Liver (tissue), 9 donors: ENCODE measurements around the gene NAT14. TPM values are rescaled to one million over a fixed set of nuclear protein-coding genes. Genes with fewer than 3 reads are reported as not detected.

ENCODE experiments used
- DNase-seq: peaks from one replicate; pipeline ENCODE4 v3.0.0-alpha.2; 2017; ENCODE audit warnings: low spot score
- H3K27ac ChIP-seq, 2 donors: one replicate each; pipeline ENCODE4 v1.7.0; 2013; ENCODE audit warnings: inconsistent platforms in 2 of 2, low read length in 2 of 2, control low read depth in 1 of 2, low read depth in 1 of 2, mild to moderate bottlenecking in 1 of 2
- H3K27me3 ChIP-seq, 4 donors: one replicate each; pipeline versions ENCODE4 v1.6.1 to v1.7.0; 2013; ENCODE audit warnings: low read length in 3 of 4, inconsistent platforms in 1 of 4, mild to moderate bottlenecking in 1 of 4, moderate library complexity in 1 of 4; ENCODE audit not compliant: control insufficient read depth in 4 of 4, insufficient read depth in 4 of 4
- H3K36me3 ChIP-seq, 4 donors: one replicate each; pipeline versions ENCODE4 v1.6.1 to v1.7.0; 2013; ENCODE audit warnings: low read length in 3 of 4, mild to moderate bottlenecking in 3 of 4, low read depth in 1 of 4, moderate library complexity in 1 of 4; ENCODE audit not compliant: control insufficient read depth in 4 of 4, insufficient read depth in 3 of 4
- H3K4me1 ChIP-seq, 4 donors: one replicate each; pipeline versions ENCODE4 v1.6.1 to v1.7.0; 2013; ENCODE audit warnings: low read length in 3 of 4, mild to moderate bottlenecking in 3 of 4, moderate library complexity in 1 of 4; ENCODE audit not compliant: control insufficient read depth in 4 of 4, insufficient read depth in 4 of 4
- H3K4me3 ChIP-seq, 3 donors: one replicate each; pipeline versions ENCODE4 v1.6.1 to v1.7.0; 2013; ENCODE audit warnings: low read length in 3 of 3, control low read depth in 1 of 3, low read depth in 1 of 3, mild to moderate bottlenecking in 1 of 3
- H3K9ac ChIP-seq, 2 donors: one replicate each; pipeline ENCODE4 v1.7.0; 2013; ENCODE audit warnings: low read length in 2 of 2, mild to moderate bottlenecking in 2 of 2, moderate library complexity in 2 of 2, control low read depth in 1 of 2, low read depth in 1 of 2
- H3K9me3 ChIP-seq, 4 donors: one replicate each; pipeline versions ENCODE4 v1.6.1 to v1.7.0; 2013; ENCODE audit warnings: low read length in 3 of 4; ENCODE audit not compliant: control insufficient read depth in 4 of 4
- ATF3 ChIP-seq: IDR thresholded peaks from 2 replicates; pipeline ENCODE4 v1.6.1; 2016; ENCODE audit warnings: antibody characterized with exemption
- FOXA2 ChIP-seq: IDR thresholded peaks from 2 replicates; pipeline ENCODE4 v1.6.1; 2016; ENCODE audit warnings: antibody characterized with exemption
- HNF4A ChIP-seq, 2 donors: conservative IDR thresholded peaks; 2 replicates each; pipeline ENCODE4 v1.6.1; 2016; ENCODE audit warnings: antibody characterized with exemption in 2 of 2, mild to moderate bottlenecking in 2 of 2
- HNF4G ChIP-seq: IDR thresholded peaks from 2 replicates; pipeline ENCODE4 v1.6.1; 2016; ENCODE audit warnings: antibody characterized with exemption
- JUND ChIP-seq, 2 donors: IDR thresholded peaks; 2 replicates each; pipeline ENCODE4 v1.6.1; 2016; ENCODE audit warnings: antibody characterized with exemption in 2 of 2
- NR2F2 ChIP-seq: IDR thresholded peaks from 2 replicates; pipeline ENCODE4 v1.6.1; 2016; ENCODE audit warnings: antibody characterized with exemption
- RAD21 ChIP-seq, 2 donors: IDR thresholded peaks; 2 replicates each; pipeline ENCODE4 v1.6.1; 2016; ENCODE audit warnings: antibody characterized with exemption in 2 of 2, mild to moderate bottlenecking in 2 of 2
- TAF1 ChIP-seq: conservative IDR thresholded peaks from 2 replicates; pipeline ENCODE4 v1.6.1; 2016; ENCODE audit warnings: antibody characterized with exemption, mild to moderate bottlenecking
- YY1 ChIP-seq: IDR thresholded peaks from 2 replicates; pipeline ENCODE4 v1.6.1; 2016; ENCODE audit warnings: antibody characterized with exemption, mild to moderate bottlenecking
- ZBTB33 ChIP-seq: IDR thresholded peaks from 2 replicates; pipeline ENCODE4 v1.6.1; 2016; ENCODE audit warnings: antibody characterized with exemption
- WGBS: extraction: QIAGEN DNeasy Blood & Tissue Kit; methylation state at CpG from one replicate; pipeline ENCODE4 v1.1.7; 2013; 5-methylcytosine and 5-hydroxymethylcytosine counted together
- polyA plus RNA-seq, 2 donors: library from polyadenylated mRNA; stranded (reverse) in 1 of 2; unstranded in 1 of 2; fragments of 200-250 nt in 1 of 2; fragments of >200 nt in 1 of 2; fragmentation: Nextera tagmentation in 1 of 2; extraction: Ambion mirVana in 1 of 2; gene quantifications; one replicate each; pipeline versions ENCODE4 v1.2.1 to v1.2.3, GENCODE V29; 2013 to 2015
- total RNA-seq, 2 donors: library from RNA; depleted of rRNA; stranded (reverse); fragments of >200 nt; gene quantifications; one replicate each; pipeline ENCODE4 v1.2.3, GENCODE V29; 2014
- donor health status: healthy.
- donor health status: healthy.
- donor health status: healthy.
- donor health status: healthy.
- donor health status: healthy.

Gene NAT14
- total and polyA plus RNA-seq, 4 donors = 1.4 to 3.7 (median 3.0) TPM

- no peak for DNase-seq
- Histone ChIP-seq H3K9me3 (no peaks in the 10 kb centered on the region), H3K4me1 (peaks cover 0 to 2% (median 1%) of the 10 kb centered on the region in 4 donors), H3K4me3 (no peak overlapping the region), H3K9ac (no peak overlapping the region), H3K27me3 (no peaks in the 10 kb centered on the region), H3K36me3 (no peaks in the 10 kb centered on the region), H3K27ac (no peak overlapping the region)
- WGBS = 53% methylated on average over 21 of the region's 21 CpGs
- TF ChIP-seq FOXA2 = no peak
- no peak for TF ChIP-seq NR2F2
These were observed 4.9 kb downstream of the NAT14 start for GRCh38 chr19:55489711-55490477.

- Histone ChIP-seq H3K36me3 (no peaks in the 10 kb centered on the region), H3K4me1 (no peaks in the 10 kb centered on the region), H3K4me3 (no peak overlapping the region), H3K9me3 (no peaks in the 10 kb centered on the region), H3K9ac (no peak overlapping the region), H3K27me3 (no peaks in the 10 kb centered on the region), H3K27ac (no peak overlapping the region)
- 70% methylated on average over 52 of the region's 52 CpGs for WGBS
- no peak for DNase-seq
- TF ChIP-seq RAD21 (IDR thresholded peaks at IDR 0.05) (no peak), TAF1 (no peak), NR2F2 (no peak)
These were observed 5.8 kb downstream of the NAT14 start for GRCh38 chr19:55490478-55491432.

- H3K36me3 ChIP-seq = no peaks in the 10 kb centered on the region
- H3K9ac ChIP-seq = no peak overlapping the region
- 65% methylated on average over 24 of the region's 24 CpGs for WGBS
- no peaks in the 10 kb centered on the region for H3K27me3 ChIP-seq
- H3K4me3 ChIP-seq = no peak overlapping the region
- no peaks in the 10 kb centered on the region for H3K9me3 ChIP-seq
- no peak overlapping the region for H3K27ac ChIP-seq
- H3K4me1 ChIP-seq = no peaks in the 10 kb centered on the region
- TF ChIP-seq JUND (IDR thresholded peaks at IDR 0.05) (no peak), YY1 (no peak), ATF3 (no peak), HNF4G (no peak), RAD21 (IDR thresholded peaks at IDR 0.05) (no peak)
- no peak for DNase-seq
These were observed 6.8 kb downstream of the NAT14 start for GRCh38 chr19:55491546-55492360.

- Histone ChIP-seq H3K27ac (no peak overlapping the region), H3K9ac (no peak overlapping the region), H3K36me3 (no peaks in the 10 kb centered on the region), H3K9me3 (no peaks in the 10 kb centered on the region), H3K27me3 (no peaks in the 10 kb centered on the region), H3K4me1 (no peaks in the 10 kb centered on the region), H3K4me3 (no peak overlapping the region)
- TF ChIP-seq HNF4A (conservative IDR thresholded peaks at IDR 0.05) (no peak), HNF4G (no peak), ZBTB33 (no peak)
- no peak for DNase-seq
- WGBS = 47% methylated on average over 12 of the region's 12 CpGs
These were observed 7.5 kb downstream of the NAT14 start for GRCh38 chr19:55492362-55492944.
